SK-N-SH treated with all-trans-retinoic acid at 6 μM for 48 hours (cell line): ENCODE measurements around the gene LTBP2.

Experiments
- CREB5 ChIP-seq: fragments of 250-450 bp; sonication (Bioruptor Pico); IDR thresholded peaks from 2 replicates; pipeline ENCODE4 v1.5.1; 2020; ENCODE audit warnings: low read depth, mild to moderate bottlenecking, moderate library complexity
- PPARA ChIP-seq: fragments of 250-450 bp; sonication (Bioruptor Pico); IDR thresholded peaks from 2 replicates; pipeline ENCODE4 v1.5.0; 2020; ENCODE audit warnings: mild to moderate bottlenecking, borderline replicate concordance
- SNAI2 ChIP-seq: fragments of 250-450 bp; sonication (Bioruptor Pico); IDR thresholded peaks from 2 replicates; pipeline ENCODE4 v1.5.0; 2020; ENCODE audit warnings: mild to moderate bottlenecking, moderate library complexity
- ZFP3 ChIP-seq: fragments of 250-450 bp; sonication (Bioruptor Pico); IDR thresholded peaks from 2 replicates; pipeline ENCODE4 v1.5.0; 2020; ENCODE audit warnings: mild to moderate bottlenecking, moderate library complexity
- ZFP30 ChIP-seq: fragments of 450-650 bp; formaldehyde crosslinking; IDR thresholded peaks from 2 replicates; pipeline ENCODE4 v1.5.0; 2022; ENCODE audit warnings: mild to moderate bottlenecking, moderate library complexity
- ZNF8 ChIP-seq: fragments of 450-650 bp; formaldehyde crosslinking; IDR thresholded peaks from 2 replicates; pipeline ENCODE4 v1.5.0; 2020; ENCODE audit warnings: mild to moderate bottlenecking, moderate library complexity

DNA sequence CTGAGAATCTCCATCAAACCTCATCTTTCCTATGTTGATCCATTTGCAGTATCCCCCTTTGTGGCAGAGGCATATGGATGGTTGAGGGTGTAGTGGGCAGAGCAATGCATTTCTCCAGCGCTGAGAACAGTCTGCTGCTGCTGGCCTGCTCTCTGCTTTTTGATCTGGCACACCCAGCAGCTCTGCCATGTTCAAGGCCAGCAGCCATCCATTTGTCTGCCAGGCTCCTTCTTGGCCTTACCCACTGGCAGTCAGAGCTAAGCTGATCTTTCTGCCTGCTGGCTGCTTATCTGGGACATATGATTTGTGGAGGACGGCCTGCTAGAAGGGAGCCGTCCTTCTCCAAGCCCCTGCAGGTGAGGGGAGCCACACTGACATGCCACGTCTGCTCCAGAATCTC, 135.9 kb downstream of the LTBP2 start:
- no peak for TF ChIP-seq SNAI2 (CRISPR knock-in tag)
- TF ChIP-seq ZNF8 (CRISPR knock-in tag) = no peak
- TF ChIP-seq ZFP30 (CRISPR knock-in tag) = no peak
- TF ChIP-seq PPARA = no peak
- no peak for TF ChIP-seq ZFP3 (CRISPR knock-in tag)
- TF ChIP-seq CREB5 (CRISPR knock-in tag) = no peak
